SW 1271 (cell line): ENCODE measurements around the gene PARG.
"Not testable (repeated sequence)": the region's sequence is repeated elsewhere in the genome, so short reads cannot be mapped to it uniquely, and the experiment has no call there.

Source experiments
- DNase-seq, 2 experiments: peaks; one replicate each; lab custom pipeline; 2025; lab: John Stamatoyannopoulos, UW

Gene PARG

GRCh38 chr10:49903829-49904228, 38.0 kb downstream of the PARG start:
- DNase-seq, result not testable (repeated sequence)

GRCh38 chr10:49900406-49900805, 41.4 kb downstream of the PARG start:
- not testable (repeated sequence) for DNase-seq

GRCh38 chr10:49899999-49900398, 41.8 kb downstream of the PARG start:
- not testable (repeated sequence) for DNase-seq

GRCh38 chr10:49890025-49890424, 51.8 kb downstream of the PARG start:
- DNase-seq, result not testable (repeated sequence)

GRCh38 chr10:49884739-49885331, 57.0 kb downstream of the PARG start:
- not testable (repeated sequence) for DNase-seq

GRCh38 chr10:49883852-49884251, 58.0 kb downstream of the PARG start:
- DNase-seq, result not testable (repeated sequence)

- not testable (repeated sequence) for DNase-seq
These were observed 59.5 kb downstream of the PARG start for GRCh38 chr10:49882327-49882726.

- not testable (repeated sequence) for DNase-seq
These were observed 69.1 kb downstream of the PARG start for GRCh38 chr10:49872740-49873139.

- not testable (repeated sequence) for DNase-seq
These were observed 70.4 kb downstream of the PARG start for GRCh38 chr10:49871462-49871861.

- not testable (repeated sequence) for DNase-seq
These were observed 81.9 kb downstream of the PARG start for GRCh38 chr10:49859933-49860332.

GRCh38 chr10:49858697-49859382, 83.0 kb downstream of the PARG start:
- not testable (repeated sequence) for DNase-seq

GRCh38 chr10:49849520-49849919, 92.3 kb downstream of the PARG start:
- DNase-seq, result not testable (repeated sequence)

GRCh38 chr10:49844775-49845595, 96.8 kb downstream of the PARG start:
- DNase-seq, result peak in 1 of 2 experiments; percentile 14

- DNase-seq, result not testable (repeated sequence)
These were observed 99.5 kb downstream of the PARG start for GRCh38 chr10:49842333-49842628.

- no peak for DNase-seq
These were observed 100.1 kb downstream of the PARG start for GRCh38 chr10:49841615-49842332.

GRCh38 chr10:49837685-49838084, 104.1 kb downstream of the PARG start:
- no peak for DNase-seq

GRCh38 chr10:49837051-49837478, 104.8 kb downstream of the PARG start:
- DNase-seq, result no peak

- no peak for DNase-seq
These were observed 106.9 kb downstream of the PARG start for GRCh38 chr10:49834976-49835375.

- DNase-seq, result no peak
These were observed 107.6 kb downstream of the PARG start for GRCh38 chr10:49834201-49834600.

GRCh38 chr10:49833168-49833567, 108.7 kb downstream of the PARG start:
- DNase-seq, result no peak

- DNase-seq, result no peak
These were observed 110.3 kb downstream of the PARG start for GRCh38 chr10:49831352-49832035.

- no peak for DNase-seq
These were observed 111.0 kb downstream of the PARG start for GRCh38 chr10:49830846-49831245.
